Measurements from ENCODE around the gene CEP76. TPM values are rescaled to one million over a fixed set of nuclear protein-coding genes. Genes with fewer than 3 reads are reported as not detected.

The CEP76 gene
- polyA plus RNA-seq, 1 of the 3 experiments (the other 2 are of a cell fraction) = 6.4 TPM

DNA sequence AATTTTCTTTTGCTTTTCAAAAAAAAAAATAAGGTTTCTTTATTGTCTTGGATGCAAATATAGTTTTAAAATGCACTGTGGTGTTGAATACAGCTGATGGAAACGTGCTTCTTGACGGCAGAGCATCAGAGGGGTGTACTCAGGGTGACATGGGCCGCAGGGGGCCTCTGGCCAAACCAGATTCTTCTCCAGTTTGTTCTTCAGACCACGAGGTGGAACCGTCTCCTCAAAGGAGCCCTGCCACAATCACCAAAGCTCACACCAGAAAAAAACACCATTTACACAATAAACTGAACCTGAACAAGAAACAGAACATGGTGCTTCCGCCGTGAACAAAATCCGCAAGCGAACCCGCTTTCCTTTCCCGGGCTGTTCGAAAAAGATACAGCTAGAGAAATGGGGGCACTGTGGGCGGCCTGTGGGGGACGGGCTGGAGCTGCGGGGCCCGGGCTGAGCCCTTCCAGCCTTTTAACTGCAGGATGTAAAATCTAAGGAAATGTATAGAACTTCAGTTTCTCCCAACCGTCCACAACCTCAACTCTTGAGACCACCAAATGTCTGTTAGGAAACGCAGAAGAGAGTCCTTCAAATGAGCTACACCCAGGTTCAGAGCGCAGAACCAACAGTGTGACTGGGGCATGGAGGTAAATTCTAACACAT lies 34.9 kb upstream of the CEP76 start:
- CTCF ChIA-PET = interaction anchor here (2.9 to 13.1 kb wide), 2 partner anchors 10 to 197 kb away, joined by 17 to 124 read pairs; no protein-coding TSS in a partner anchor
- peaks cover 10% of the 10 kb centered on the region for H3F3A ChIP-seq (replicated peaks; ENCODE audit: insufficient read depth)
- no peaks in the 10 kb centered on the region for H4K20me1 ChIP-seq (ENCODE audit: insufficient read depth)
- no peaks in the 10 kb centered on the region; a peak in 1 of 4 replicates for H3K4me1 ChIP-seq (ENCODE audit: control insufficient read depth in 1 of 2, insufficient read depth in 2 of 2, low read depth in 1 of 2, low read length in 1 of 2)
- no peak overlapping the region for H3K9ac ChIP-seq
- no peak overlapping the region for H3K4me3 ChIP-seq (ENCODE audit: low read depth in 2 of 2, low read length in 1 of 2)
- no peaks in the 10 kb centered on the region for H3K9me2 ChIP-seq
- no peaks in the 10 kb centered on the region for H3K79me2 ChIP-seq (ENCODE audit: insufficient read depth)
- H3K27me3 ChIP-seq (ENCODE audit: insufficient read depth) = no peaks in the 10 kb centered on the region
- POLR2A ChIA-PET = no interaction called here
- H2AFZ ChIP-seq (ENCODE audit: low read depth) = no peak overlapping the region
- H3K4me2 ChIP-seq = no peak overlapping the region
- H3K36me3 ChIP-seq (replicated peaks in 1 of 2; ENCODE audit: control insufficient read depth in 1 of 2, insufficient read depth in 2 of 2, low read length in 1 of 2) = no peaks in the 10 kb centered on the region
- H3K9me3 ChIP-seq = no peaks in the 10 kb centered on the region
- no peak overlapping the region for H3K27ac ChIP-seq (ENCODE audit: low read depth in 2 of 2, low read length in 1 of 2)
- WGBS (ENCODE audit: low lambda C conversion rate) = 89% methylated on average over 19 of the region's 19 CpGs
- no peak for DNase-seq
- TF ChIP-seq, protein P1, sequence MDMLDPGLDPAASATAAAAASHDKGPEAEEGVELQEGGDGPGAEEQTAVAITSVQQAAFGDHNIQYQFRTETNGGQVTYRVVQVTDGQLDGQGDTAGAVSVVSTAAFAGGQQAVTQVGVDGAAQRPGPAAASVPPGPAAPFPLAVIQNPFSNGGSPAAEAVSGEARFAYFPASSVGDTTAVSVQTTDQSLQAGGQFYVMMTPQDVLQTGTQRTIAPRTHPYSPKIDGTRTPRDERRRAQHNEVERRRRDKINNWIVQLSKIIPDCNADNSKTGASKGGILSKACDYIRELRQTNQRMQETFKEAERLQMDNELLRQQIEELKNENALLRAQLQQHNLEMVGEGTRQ (IDR thresholded peaks at IDR 0.05; ENCODE audit: borderline replicate concordance, low read depth, low read length) = no peak
- peak; percentile 8; the same call in 1 of the 2 replicates for TF ChIP-seq RAD21 (IDR thresholded peaks at IDR 0.05; ENCODE audit: low read length)

DNA sequence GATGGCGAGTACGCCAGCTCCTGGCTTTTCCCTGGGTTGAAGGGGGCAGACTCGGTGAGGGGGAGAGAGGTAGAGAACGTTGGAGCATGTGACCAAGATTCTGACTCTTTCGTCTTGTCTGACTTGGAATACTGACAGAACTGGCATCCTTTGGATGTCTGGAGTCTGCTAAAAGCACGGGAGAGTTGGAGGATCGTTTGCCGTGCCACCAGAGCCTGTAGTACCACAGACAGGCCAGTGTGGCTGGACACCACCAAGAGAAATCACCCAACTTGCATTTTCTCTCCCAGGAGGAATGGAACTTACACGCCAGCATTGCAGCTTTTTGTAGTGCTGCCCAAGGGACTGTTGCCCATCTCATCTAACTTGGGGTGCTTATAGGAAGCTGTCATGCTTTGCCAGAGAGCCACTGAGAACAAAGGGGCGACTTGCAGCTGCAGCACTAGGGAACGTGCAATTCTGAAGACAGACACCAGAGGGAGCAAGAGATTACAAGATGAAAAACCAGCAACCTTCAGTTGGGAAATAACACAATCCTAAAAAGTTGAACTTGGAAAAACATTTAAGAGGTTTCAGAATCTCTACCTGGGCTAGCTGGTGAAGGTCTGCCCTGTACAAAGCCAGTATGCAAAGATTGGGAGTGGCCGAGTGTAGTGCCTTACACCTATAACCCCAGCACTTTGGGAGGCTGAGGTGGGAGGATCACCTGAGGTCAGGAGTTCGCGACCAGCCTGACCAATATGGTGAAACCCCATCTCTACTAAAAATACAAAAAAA lies 24.4 kb upstream of the CEP76 start:
- peak; percentile 69 for DNase-seq
- 68% methylated on average over 13 of the region's 14 CpGs for WGBS (ENCODE audit: low lambda C conversion rate)
- H3F3A ChIP-seq (replicated peaks; ENCODE audit: insufficient read depth) = peaks cover 9% of the 10 kb centered on the region
- H3K27me3 ChIP-seq (ENCODE audit: insufficient read depth) = no peaks in the 10 kb centered on the region
- no peak overlapping the region for H3K9ac ChIP-seq
- H4K20me1 ChIP-seq (ENCODE audit: insufficient read depth) = no peaks in the 10 kb centered on the region
- no peak overlapping the region for H2AFZ ChIP-seq (ENCODE audit: low read depth)
- H3K9me2 ChIP-seq = no peaks in the 10 kb centered on the region
- H3K36me3 ChIP-seq (replicated peaks in 1 of 2; ENCODE audit: control insufficient read depth in 1 of 2, insufficient read depth in 2 of 2, low read length in 1 of 2) = peaks cover 23 to 41% of the 10 kb centered on the region in 2 experiments
- H3K79me2 ChIP-seq (ENCODE audit: insufficient read depth) = no peaks in the 10 kb centered on the region
- POLR2A ChIA-PET = no interaction called here
- TF ChIP-seq RAD21 (IDR thresholded peaks at IDR 0.05; ENCODE audit: low read length) (peak; percentile 89), RFX5 (IDR thresholded peaks at IDR 0.05; ENCODE audit: low read length) (no peak), TCF12 (IDR thresholded peaks at IDR 0.05) (no peak), SMC3 (IDR thresholded peaks at IDR 0.05; ENCODE audit: low read depth, low read length) (peak; percentile 90), TAF1 (IDR thresholded peaks at IDR 0.05; ENCODE audit: borderline replicate concordance, low read depth, low read length) (no peak), CHD2 (IDR thresholded peaks at IDR 0.05; ENCODE audit: low read length, partially characterized antibody) (peak; percentile 14), SIN3A (IDR thresholded peaks at IDR 0.05; ENCODE audit: borderline replicate concordance, low read depth, low read length) (0 out of 2 replicates have a peak, but pooled peaks have one; percentile 20)
- TF ChIP-seq, protein P2, sequence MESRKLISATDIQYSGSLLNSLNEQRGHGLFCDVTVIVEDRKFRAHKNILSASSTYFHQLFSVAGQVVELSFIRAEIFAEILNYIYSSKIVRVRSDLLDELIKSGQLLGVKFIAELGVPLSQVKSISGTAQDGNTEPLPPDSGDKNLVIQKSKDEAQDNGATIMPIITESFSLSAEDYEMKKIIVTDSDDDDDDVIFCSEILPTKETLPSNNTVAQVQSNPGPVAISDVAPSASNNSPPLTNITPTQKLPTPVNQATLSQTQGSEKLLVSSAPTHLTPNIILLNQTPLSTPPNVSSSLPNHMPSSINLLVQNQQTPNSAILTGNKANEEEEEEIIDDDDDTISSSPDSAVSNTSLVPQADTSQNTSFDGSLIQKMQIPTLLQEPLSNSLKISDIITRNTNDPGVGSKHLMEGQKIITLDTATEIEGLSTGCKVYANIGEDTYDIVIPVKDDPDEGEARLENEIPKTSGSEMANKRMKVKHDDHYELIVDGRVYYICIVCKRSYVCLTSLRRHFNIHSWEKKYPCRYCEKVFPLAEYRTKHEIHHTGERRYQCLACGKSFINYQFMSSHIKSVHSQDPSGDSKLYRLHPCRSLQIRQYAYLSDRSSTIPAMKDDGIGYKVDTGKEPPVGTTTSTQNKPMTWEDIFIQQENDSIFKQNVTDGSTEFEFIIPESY (IDR thresholded peaks at IDR 0.05; ENCODE audit: borderline replicate concordance, low read depth) = no peak
- TF ChIP-seq, protein P3, sequence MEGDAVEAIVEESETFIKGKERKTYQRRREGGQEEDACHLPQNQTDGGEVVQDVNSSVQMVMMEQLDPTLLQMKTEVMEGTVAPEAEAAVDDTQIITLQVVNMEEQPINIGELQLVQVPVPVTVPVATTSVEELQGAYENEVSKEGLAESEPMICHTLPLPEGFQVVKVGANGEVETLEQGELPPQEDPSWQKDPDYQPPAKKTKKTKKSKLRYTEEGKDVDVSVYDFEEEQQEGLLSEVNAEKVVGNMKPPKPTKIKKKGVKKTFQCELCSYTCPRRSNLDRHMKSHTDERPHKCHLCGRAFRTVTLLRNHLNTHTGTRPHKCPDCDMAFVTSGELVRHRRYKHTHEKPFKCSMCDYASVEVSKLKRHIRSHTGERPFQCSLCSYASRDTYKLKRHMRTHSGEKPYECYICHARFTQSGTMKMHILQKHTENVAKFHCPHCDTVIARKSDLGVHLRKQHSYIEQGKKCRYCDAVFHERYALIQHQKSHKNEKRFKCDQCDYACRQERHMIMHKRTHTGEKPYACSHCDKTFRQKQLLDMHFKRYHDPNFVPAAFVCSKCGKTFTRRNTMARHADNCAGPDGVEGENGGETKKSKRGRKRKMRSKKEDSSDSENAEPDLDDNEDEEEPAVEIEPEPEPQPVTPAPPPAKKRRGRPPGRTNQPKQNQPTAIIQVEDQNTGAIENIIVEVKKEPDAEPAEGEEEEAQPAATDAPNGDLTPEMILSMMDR (IDR thresholded peaks at IDR 0.05) = peak; percentile 89
- H3K27ac ChIP-seq (ENCODE audit: low read depth in 2 of 2, low read length in 1 of 2) = no peak overlapping the region
- CTCF ChIA-PET = interaction anchor here (0.6 to 7.0 kb wide), 37 partner anchors 9 to 885 kb away, joined by 3 to 175 read pairs (median 4); no protein-coding TSS in a partner anchor
- no peaks in the 10 kb centered on the region for H3K9me3 ChIP-seq
- H3K4me2 ChIP-seq = no peak overlapping the region
- no peak overlapping the region; a peak in 1 of 4 replicates for H3K4me3 ChIP-seq (ENCODE audit: low read depth in 2 of 2, low read length in 1 of 2)
- no peaks in the 10 kb centered on the region; a peak in 1 of 4 replicates for H3K4me1 ChIP-seq (ENCODE audit: control insufficient read depth in 1 of 2, insufficient read depth in 2 of 2, low read depth in 1 of 2, low read length in 1 of 2)
